GM18907 (cell line): Measurements from ENCODE around the gene CDH4.
"Not testable (repeated sequence)": the region's sequence is repeated elsewhere in the genome, so short reads cannot be mapped to it uniquely, and the experiment has no call there.

ENCODE experiments used
- ATAC-seq: cut with Tn5 transposase; IDR thresholded peaks from one replicate; pipeline ENCODE4 v1.9.1; 2021; ENCODE audit warnings: mild to moderate bottlenecking, moderate library complexity; ENCODE audit not compliant: unreplicated experiment

CDH4 gene

DNA sequence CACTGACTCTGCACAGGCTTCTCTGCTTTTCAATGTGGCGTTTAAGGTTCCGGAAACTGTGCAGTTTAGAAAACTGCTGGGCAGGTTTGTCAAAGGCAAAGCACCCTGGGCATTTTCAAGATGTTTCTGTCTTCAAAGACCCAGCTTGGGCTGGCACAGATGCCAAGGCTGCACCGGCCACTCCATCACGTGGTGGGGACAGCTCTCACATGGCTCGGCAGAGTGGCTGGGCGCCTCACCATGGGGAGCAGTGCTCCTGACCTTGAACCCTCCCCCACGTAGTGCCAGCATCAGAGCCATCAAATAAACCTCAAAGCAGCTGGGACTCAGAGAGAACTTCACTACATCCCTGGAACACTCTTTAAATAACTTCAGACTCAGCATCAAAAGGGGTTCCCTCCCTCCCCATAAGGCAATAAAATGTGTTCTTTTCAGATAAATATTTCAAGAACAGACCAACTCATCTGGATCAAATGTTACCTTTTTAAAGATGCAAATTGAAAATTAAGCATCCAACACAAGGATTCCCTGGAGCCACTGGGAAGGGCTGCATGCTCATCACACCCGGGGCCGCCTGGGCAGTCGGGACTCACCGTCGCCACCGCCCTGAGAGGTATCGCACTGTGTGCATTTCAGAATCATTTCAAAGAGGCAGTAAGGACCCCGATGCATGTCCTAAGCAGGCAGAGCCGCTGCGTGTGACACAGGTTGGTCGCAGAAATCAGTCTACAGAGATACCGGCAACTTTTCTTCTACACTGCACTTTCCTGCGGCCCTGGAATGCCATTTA is 157.1 kb downstream of the CDH4 start:
- no peak for ATAC-seq

DNA sequence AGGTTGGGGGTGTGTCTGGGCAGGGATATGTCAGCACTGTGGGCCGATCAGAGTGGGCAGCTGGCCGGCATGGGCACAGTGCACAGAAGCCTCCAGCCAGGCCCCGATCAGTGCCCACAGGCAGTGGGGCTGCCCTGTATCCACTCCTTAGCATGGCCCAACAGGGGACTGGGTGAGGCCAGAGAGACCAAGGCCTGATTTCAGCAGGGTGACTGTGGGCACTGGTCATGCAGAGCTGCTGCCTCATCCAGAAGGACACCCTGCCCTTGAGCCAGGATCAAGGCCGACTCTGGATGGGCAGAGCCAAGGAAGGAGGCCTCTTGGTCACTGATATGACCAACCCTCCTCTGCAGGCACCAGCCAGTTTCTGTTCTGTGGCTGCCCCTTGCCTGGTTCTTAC is 159.7 kb downstream of the CDH4 start:
- ATAC-seq, result no peak

DNA sequence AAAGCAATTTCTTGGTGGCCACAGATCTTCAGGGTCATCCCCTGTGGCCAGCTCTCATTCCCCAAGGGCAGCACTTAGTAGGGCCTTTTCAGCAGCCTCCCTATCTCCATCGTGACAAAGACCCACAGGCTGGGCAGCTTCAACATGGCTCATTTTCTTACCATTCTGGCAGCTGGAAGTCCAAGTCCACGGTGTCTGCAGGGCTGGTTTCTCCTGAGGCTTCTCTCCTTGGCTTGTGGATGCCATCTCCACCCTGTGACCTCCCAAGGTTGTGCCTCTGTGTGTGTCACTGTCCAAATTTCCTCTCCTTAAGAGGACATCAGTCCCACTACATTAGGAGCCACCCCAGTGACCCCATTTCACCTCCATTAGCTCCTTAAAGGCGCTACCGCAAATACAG is 161.7 kb downstream of the CDH4 start:
- no peak for ATAC-seq

DNA sequence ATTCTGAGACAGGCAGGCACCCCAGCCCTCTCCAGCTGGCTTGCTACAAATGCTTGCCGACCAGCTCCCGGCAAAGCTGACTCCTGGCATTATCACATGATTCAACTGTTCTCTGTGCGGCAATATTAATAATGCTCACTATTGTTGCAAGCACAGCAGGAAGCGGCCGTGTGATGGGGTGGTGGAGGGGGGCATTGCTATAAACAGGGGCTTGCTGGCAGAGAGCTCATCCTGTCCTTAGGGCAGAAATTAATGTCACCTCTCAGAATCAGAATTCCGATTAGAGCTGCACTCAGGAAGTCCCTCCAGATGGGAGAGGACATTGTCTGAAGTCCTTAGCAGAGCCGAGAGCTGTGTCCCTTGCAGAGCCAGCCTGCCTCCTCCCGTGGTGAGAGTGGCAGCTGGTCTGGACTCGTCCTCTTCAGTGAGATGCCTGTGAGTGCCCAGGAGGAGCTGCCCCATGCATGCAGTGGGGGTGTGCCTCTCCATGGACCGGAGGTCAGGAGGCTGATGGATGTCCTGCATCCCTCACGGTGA is 162.5 kb downstream of the CDH4 start:
- ATAC-seq, result no peak

DNA sequence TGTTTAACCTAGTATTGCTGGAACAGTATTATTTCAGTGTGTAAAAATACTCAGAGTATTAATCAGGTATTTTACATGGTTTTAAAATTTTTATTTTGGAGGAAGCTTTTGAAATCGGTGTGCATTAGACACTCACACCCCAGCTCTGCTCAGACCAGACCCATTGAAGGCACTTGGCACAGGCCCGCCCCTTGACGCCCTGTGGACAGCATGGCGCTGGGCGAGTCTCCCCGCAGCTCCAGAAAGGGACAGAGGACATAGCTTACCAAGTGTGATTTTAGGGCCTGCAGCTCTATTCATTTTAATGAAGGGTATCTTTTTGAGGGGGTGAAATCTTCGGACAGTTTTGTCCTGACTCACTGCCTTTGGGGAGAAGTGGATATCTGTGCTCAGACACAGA is 164.5 kb downstream of the CDH4 start:
- no peak for ATAC-seq

DNA sequence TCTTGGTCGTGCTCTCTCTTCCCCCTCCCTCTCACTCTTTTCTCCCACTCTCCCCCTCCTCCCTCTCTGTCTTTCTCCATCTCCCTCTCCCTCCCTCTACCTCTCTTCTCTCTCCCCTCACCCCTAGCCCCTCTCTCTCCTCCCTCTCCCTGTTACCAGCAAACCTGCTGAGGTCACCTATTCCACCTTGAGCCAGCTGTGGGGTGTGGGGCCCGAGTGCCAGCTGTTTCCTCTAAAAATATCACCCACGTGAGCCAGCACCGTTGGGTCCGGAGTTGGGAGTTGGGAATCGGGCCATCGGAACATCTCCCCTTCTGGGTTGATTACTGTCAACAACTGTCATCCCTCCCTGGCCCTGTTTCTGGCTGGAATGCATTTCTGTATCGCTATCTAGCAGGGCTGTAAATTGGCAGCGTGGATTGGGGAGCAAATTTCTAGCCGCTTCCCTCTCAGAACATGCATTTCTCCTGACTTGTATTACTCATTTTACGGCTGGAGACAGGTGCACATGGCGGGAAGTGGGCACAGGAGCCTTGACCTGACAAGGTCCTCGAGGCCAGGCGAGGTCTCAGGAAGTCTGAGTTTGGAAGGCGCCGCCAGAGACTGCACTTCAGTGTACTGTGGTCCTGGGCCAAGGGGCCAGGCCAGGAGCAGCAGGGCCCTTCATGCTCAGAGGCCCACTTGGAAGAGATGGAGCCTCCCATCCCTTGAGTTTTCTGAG is 165.3 kb downstream of the CDH4 start:
- ATAC-seq, result no peak

DNA sequence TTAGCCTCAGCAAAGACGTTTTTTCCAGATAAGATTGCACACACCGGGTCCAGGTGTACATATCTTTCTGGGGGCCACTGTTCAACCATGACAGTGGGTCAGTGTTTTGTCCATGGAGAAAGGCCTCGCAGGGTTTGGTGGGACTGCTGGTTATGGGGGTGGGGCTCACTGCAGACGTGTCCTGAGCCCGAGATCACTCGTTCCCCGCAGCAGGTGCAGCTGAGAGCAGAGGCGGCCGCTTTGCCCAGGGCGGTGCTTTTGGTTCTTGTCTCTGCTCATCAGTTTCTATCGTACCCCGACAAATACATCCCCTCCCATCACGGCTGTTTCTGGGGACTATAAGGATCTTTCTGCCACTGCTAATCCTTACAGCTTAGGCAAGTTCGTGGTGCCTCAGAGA is 166.9 kb downstream of the CDH4 start:
- ATAC-seq, result no peak

DNA sequence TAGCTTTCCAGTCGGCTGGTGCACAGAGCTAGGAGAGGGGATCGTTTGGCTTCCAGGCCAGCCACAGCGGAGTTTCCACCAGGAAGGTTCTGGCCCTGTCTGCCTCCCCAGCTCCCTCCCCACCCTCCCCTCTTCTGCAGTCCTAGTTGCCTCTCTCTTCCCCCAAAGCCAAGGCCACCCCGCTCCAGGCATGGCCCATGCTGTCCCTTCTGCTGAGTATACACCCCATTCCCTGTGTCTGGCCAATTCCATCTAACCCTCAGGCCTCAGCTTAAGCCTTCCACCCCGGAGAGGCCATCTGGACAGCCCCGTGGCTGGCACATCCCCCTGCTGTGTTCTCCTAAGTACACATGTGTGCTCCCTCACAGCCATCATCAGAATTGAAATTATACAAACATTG is 167.4 kb downstream of the CDH4 start:
- ATAC-seq, result no peak

DNA sequence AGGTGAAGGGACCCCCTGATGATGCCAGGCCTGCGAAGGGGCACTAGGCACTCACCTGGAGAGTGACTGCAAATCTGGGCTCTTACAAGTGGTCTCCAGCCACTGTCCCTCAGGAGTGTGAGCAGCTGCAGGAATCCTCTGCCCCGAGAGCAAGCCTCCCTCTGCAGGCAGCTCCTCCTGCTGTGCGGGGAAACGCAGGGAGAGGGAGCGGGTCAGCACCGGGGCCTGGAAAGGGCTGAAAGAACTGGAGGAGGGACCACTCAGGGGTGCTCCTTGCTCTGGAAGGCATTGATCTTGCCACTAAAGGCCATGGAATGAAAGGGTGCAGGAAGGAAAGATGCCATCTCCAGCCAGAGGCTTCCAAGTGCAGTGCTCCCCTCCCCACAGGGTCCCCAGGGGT is 168.0 kb downstream of the CDH4 start:
- ATAC-seq, result no peak

DNA sequence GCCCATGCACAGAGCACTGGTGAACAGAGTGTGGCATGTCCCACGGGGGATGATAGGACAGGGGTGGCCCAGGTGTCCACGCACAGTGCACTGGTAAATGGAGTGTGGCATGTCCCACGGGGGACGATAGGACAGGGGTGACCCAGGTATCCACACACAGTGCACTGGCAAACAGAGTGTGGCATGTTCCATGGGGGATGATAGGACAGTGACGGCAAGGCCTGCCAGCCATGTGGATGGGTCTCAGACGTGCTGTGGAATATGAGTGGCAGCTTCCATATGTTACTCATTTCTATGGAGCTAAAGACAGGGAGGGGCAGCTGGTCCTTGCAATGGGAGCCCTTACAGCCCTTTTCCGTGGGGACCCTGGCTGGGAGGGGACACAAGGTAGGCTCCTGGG is 168.7 kb downstream of the CDH4 start:
- no peak for ATAC-seq

DNA sequence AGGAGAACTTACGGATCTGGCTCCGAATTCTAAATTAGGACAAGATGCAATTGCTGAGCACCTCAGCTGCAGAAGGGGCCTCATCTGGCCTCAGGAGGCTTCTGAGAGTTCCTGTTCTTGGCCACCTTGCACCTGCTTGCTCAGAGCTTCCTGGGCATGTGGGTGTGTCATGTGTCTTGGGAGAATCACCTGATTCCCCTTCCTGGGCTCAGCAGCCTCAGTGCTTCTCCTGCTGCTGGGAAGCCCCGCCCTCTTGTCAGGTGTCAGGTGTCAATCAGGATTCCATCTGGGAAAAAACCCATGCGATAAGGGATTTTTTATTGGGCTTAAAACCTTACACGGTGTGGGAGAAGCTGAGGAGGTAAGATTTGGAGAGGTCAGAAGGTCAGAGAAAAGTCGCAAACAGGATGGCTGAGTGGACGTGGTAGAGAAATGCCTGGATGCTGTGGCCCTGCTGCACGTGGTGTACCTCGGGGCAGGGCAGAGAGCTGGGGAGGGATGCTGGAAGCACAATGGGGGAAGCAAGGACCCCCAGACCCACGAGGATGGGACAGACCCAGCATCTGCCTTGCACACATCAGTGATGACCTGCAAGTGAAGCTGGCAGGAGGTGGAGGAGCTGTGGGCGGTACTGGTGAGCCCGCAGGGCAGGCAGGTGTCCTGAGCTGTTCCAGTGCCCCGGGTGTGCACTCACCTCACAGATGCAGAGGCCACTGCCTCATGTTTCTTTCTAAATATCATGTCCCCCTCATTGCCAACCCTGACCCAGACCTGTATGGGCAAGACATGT is 170.8 kb downstream of the CDH4 start:
- ATAC-seq, result no peak

DNA sequence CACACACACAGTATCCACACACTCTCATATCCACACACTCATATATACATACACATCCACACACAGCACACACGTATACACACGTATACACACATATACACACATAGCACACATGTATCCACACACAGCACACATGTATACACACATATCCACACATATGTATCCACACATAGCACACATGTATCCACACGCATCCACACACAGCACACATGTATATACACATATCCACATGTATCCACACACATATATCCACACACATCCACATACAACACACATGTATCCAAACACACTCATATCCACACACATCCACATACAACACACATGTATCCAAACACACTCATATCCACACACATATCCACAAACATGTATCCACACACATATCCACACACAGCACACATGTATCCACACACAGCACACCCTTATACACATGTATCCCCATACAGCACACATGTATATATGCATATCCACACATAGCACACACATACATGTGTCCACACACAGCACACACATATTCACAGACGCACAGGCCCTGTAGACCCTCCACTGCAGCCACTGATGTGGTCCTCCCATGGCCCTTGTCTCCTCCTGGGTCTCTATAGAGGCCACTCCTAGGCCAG is 172.1 kb downstream of the CDH4 start:
- no peak for ATAC-seq

DNA sequence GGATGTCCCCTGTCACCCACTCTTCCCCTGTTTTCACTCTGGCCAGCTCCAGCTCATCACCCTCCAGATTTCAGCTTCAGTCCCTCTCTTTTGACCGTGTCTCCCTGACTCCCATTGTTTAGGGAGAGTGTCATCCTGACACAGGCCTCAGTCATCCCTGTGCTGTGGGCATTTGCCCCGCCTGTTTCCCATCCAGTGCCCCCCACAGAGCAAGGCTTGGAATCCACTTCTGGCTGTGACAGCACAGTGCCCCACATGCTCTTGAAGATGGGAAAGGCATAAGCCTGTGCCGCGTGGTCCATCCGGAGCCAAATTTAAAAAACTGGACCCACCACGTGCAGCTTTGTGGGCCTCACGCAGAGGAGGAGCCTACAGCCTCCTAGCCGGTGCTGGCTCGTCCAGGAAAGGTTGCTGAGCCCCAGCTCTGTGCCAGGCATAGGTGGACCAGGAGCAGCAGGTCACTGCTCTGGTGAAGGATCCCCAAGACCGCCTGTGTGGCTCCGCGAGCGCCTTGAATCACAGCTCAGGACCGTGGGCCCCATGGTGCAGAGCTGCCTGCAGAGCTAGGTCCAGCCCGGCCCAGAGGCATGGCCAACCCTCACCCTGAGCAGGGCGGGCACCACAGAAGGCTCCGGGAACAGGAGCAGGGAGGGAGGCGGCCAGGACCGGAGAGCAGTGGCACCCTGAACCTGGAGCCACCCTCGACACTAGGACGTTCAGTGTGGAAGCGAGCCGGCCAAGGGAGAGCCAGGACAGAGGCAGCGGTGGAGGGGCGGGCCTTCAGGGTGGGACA is 172.8 kb downstream of the CDH4 start:
- ATAC-seq, result no peak

DNA sequence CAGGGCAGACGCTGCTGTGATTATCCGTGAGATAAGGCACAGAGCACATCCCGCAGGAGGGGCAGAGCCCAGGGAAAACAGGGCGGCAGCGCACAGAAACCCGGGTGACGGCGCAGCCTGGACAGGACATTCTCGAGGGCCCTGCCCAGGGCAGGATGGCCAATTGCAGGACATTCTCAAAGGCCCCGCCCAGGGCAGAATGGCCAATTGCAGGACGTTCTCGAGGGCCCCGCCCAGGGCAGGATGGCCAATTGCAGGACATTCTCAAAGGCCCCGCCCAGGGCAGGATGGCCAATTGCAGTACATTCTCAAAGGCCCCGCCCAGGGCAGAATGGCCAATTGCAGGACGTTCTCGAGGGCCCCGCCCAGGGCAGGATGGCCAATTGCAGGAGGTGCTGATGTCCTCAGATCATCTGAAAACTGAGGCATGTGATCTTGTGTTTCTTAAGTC is 173.5 kb downstream of the CDH4 start:
- not testable (repeated sequence) for ATAC-seq

DNA sequence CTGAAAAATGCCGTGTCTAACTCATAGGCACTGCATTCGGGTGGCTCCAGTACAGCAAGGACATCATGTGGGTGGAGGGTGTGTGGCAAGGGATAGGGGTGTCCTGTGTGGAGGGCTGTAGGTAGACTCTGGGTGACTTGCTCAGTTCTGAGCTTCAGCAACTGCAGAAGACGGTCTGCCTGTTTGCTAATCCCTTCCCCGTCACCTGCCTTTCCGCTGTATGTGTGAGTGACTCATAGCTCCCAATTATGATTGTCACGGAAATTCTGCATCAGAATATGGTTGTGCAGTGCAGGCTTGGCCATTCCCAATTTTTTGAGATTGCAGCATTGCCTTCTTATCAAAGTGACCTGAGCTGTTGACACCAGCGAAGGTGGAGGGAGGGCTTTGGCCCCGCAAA is 174.3 kb downstream of the CDH4 start:
- ATAC-seq, result no peak

DNA sequence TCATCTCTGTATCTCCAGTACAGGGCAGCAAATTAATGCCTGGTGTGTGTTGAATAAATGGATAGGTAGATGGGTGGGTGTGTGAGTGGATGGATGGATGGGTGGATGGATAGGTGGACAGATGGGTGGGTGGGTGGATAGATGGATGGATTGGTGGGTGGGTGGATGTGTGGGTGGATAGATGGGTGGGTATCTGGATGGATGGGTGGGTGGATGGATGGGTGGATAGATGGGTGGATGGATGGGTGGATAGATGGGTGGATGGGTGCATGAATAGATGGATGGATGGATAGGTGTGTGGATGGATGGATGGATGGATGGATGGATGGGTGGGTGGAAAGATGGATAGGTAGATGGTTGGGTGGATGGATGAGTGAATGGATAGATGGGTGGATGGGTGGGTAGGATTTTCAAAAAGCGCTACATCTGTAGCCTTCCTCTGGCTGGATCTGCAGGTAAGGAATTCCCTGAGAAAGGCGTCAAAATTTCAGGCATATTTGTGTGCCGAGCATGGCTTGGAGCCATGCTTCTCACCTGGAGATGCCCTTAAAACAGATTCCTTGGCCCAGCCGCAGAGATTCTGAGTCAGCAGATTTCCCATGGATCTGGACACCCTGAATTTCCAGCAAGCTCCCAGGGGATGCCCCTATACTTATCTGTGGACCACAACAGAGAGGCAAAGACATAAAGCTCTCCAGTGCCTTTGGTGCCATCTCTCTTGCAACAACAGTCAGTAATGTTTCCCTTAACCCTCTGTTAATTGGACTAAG is 177.6 kb downstream of the CDH4 start:
- ATAC-seq, result no peak

DNA sequence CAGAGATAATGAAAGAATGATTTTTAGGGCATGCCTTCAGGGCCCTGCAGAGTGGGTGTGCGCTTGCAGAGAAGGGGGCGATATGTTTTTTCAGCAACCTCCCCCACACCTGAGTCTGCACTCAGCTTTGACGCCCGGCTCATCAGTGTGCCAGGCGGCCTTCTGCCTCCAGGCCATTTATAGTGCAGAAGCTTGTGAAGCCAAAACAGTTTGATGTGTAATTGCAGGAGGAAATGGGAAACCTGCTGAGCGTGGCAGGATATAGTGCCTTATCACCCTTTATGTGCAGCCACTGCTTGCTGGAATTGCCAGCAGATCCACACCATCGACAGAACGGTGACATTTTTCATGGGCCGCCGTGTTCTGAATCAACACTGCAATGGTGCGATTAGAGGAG is 178.2 kb downstream of the CDH4 start:
- ATAC-seq, result no peak

DNA sequence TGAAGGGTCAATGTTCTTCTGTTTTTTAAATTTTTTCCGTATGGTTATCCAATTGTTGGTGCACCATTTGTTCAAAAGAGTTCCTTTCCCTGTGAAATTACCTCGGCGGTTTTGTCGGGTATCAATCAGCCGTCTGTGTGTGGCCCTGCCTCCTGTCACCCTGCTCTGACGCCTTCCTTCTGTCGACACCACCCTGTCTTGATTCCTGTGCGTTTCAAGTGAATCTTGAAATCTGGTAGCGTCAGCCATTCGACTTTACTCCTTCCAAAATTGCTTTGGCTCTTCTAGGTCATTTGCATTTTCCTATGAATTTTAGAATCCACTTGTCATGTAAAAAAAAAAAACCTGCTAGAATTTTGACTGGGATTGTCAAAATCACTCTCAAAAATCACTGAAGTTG is 181.1 kb downstream of the CDH4 start:
- ATAC-seq, result no peak

DNA sequence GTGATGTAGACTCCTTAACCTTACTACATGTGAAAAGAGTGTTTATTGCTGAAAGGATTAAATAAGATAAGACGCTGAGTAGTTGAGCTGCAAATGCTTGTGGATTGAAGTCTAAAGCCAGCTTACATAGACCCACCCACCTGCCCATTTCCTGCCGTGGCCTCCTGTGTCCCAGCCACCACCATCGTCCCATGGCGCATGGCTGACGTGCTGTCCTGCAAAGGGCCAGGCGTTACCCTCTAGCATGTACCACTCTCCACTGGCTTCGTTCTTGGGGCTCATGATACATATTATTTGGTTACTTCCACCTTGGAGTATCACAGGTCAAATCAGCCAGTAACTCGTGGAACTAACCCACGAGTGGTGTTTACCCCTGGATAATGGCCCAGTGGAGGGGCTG is 181.8 kb downstream of the CDH4 start:
- no peak for ATAC-seq
